Activated CD8-positive, alpha-beta T cell treated with anti-CD3 and anti-CD28 coated beads, Interleukin-2, amount 10 ng/mL, durations not matched to agents 7 days and 5 days (primary cell): ENCODE measurements around the gene RAPGEF6. TPM values are rescaled to one million over a fixed set of nuclear protein-coding genes. Genes with fewer than 3 reads are reported as not detected.

ENCODE experiments used
- ATAC-seq: fragments of 150-1000 bp; cut with Tn5 transposase; one replicate; pipeline ENCODE4 v1.10.0; 2021; ENCODE audit warnings: moderate library complexity
- CTCF ChIA-PET: fragments of 350-600 bp; sonication (Branson Sonifier 250); formaldehyde crosslinking; loops from one replicate; lab custom pipeline; 2021; ENCODE audit warnings: antibody characterized with exemption; lab: Charles Lee
- POLR2A ChIA-PET: fragments of 350-600 bp; sonication (Branson Sonifier 250); formaldehyde crosslinking; loops from one replicate; lab custom pipeline; 2021; ENCODE audit warnings: antibody characterized with exemption; lab: Charles Lee
- DNase-seq: peaks from one replicate; pipeline ENCODE4 v3.0.0-alpha.2; 2020
- H3K27ac Mint-ChIP-seq: one replicate; pipeline ENCODE4 v1.8.0; 2021; ENCODE audit warnings: mild to moderate bottlenecking, mixed read lengths
- H3K27me3 Mint-ChIP-seq: one replicate; pipeline ENCODE4 v1.8.0; 2021; ENCODE audit warnings: low read depth, mixed read lengths
- H3K36me3 Mint-ChIP-seq: one replicate; pipeline ENCODE4 v1.8.0; 2021; ENCODE audit warnings: low read depth, mixed read lengths
- H3K4me1 Mint-ChIP-seq: one replicate; pipeline ENCODE4 v1.8.0; 2021; ENCODE audit warnings: low read depth, mixed read lengths
- H3K4me3 Mint-ChIP-seq: one replicate; pipeline ENCODE4 v1.8.0; 2021; ENCODE audit warnings: mild to moderate bottlenecking, mixed read lengths
- H3K9me3 Mint-ChIP-seq: one replicate; pipeline ENCODE4 v1.8.0; 2022; ENCODE audit warnings: mixed read lengths; ENCODE audit not compliant: insufficient read depth
- total RNA-seq, 2 experiments: library from RNA; stranded (reverse); gene quantifications; one replicate each; pipeline ENCODE4 v1.2.3, GENCODE V29; 2021

Gene RAPGEF6
- total RNA-seq, 2 experiments from 2014 or later = 36.4 to 40.9 TPM

DNA sequence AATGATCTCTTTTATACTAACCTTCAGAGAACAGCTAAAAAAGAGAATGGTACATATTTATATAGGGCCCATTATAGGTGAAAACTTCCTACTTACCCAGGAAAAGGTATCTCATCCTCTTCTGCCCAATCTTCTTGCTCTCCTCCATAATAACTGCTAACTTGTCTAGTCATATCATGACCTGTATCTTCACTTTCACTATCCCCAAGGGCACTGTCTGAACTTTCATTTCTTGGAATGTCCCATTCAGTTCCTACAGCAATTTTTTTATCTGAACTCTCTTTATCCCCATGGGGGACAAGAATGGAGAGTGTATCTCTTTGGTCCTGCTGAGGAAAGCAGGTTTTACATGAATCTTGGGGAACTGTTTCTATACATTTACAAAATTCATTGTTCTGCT, 36.4 kb upstream of the RAPGEF6 start:
- no peak overlapping the region for H3K4me3 Mint-ChIP-seq
- H3K27ac Mint-ChIP-seq = peak overlapping the region; percentile 17
- ATAC-seq = peak; percentile 60
- no peaks in the 10 kb centered on the region for H3K27me3 Mint-ChIP-seq
- H3K36me3 Mint-ChIP-seq = peaks cover 65% of the 10 kb centered on the region
- POLR2A ChIA-PET = interaction anchor here (0.6 kb wide), 1 partner anchor 36 kb away, joined by 3 read pairs; no protein-coding TSS in a partner anchor
- H3K9me3 Mint-ChIP-seq = no peaks in the 10 kb centered on the region
- peaks cover 32% of the 10 kb centered on the region for H3K4me1 Mint-ChIP-seq
- CTCF ChIA-PET = interaction anchor here (1.4 kb wide), 1 partner anchor 82 kb away, joined by 4 read pairs; no protein-coding TSS in a partner anchor
- no peak for DNase-seq

GRCh38 chr5:131664929-131665328, 29.9 kb upstream of the RAPGEF6 start:
- CTCF ChIA-PET = no interaction called here
- POLR2A ChIA-PET = no interaction called here
- Mint-ChIP-seq H3K27me3 (no peaks in the 10 kb centered on the region), H3K36me3 (peaks cover 57% of the 10 kb centered on the region), H3K4me3 (no peak overlapping the region), H3K9me3 (peaks cover 15% of the 10 kb centered on the region), H3K4me1 (no peaks in the 10 kb centered on the region), H3K27ac (no peak overlapping the region)
- no peak for ATAC-seq
- DNase-seq = no peak

- Mint-ChIP-seq H3K9me3 (peaks cover 15% of the 10 kb centered on the region), H3K27me3 (no peaks in the 10 kb centered on the region), H3K4me1 (peaks cover 4% of the 10 kb centered on the region), H3K27ac (no peak overlapping the region), H3K36me3 (peaks cover 56% of the 10 kb centered on the region), H3K4me3 (no peak overlapping the region)
- ChIA-PET CTCF (no interaction called here), POLR2A (no interaction called here)
- DNase-seq = no peak
- no peak for ATAC-seq
Observed at GRCh38 chr5:131661933-131662332, 26.9 kb upstream of the RAPGEF6 start.

DNA sequence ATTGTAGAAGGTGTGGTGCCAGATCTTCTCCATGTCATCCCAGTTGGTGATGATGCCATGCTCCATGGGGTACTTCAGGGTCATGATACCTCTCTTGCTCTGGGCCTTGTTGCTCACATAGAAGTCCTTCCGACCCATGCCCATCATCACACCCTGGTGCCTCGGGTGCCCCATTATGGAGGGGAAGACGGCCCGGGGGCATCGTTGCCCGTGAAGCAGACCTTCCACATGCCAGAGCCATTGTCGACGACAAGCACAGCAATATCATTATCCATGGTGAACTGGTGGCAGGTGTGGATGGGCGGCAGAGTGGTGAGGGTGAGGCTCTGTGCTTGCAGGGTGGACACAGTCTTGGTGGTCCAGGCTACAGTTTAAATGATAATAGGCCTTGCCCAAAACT, 24.8 kb upstream of the RAPGEF6 start:
- no peak for DNase-seq
- peaks cover 63% of the 10 kb centered on the region for H3K36me3 Mint-ChIP-seq
- POLR2A ChIA-PET = no interaction called here
- H3K27me3 Mint-ChIP-seq = no peaks in the 10 kb centered on the region
- peaks cover 15% of the 10 kb centered on the region for H3K9me3 Mint-ChIP-seq
- no peak for ATAC-seq
- CTCF ChIA-PET = no interaction called here
- H3K4me1 Mint-ChIP-seq = peaks cover 4% of the 10 kb centered on the region
- H3K4me3 Mint-ChIP-seq = no peak overlapping the region
- H3K27ac Mint-ChIP-seq = no peak overlapping the region

GRCh38 chr5:131659290-131659689, 24.3 kb upstream of the RAPGEF6 start:
- CTCF ChIA-PET = no interaction called here
- Mint-ChIP-seq H3K9me3 (peaks cover 15% of the 10 kb centered on the region), H3K27ac (no peak overlapping the region), H3K36me3 (peaks cover 68% of the 10 kb centered on the region), H3K27me3 (no peaks in the 10 kb centered on the region), H3K4me3 (no peak overlapping the region), H3K4me1 (peaks cover 4% of the 10 kb centered on the region)
- DNase-seq (no peak), ATAC-seq (no peak)
- POLR2A ChIA-PET = no interaction called here

DNA sequence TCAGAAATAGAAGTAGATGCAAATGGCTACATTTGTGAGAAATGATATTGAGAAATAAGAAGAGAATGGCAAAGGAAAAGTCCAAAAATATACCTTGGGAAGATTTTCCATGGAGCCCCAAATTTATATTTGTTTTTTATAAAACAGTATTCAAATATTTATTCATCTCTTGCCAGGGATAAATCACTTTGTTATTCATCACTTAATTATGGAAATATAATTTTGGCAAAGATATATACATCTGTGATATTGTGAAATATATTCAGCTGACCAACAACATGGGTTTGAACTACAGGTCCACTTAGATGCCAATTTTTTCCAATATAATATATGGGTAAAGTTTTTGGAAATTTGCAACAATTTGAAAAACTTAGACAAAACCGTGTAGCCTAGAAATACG, 19.7 kb upstream of the RAPGEF6 start:
- ATAC-seq (no peak), DNase-seq (no peak)
- peaks cover 4% of the 10 kb centered on the region for H3K4me1 Mint-ChIP-seq
- CTCF ChIA-PET = no interaction called here
- no peaks in the 10 kb centered on the region for H3K27me3 Mint-ChIP-seq
- H3K4me3 Mint-ChIP-seq = no peak overlapping the region
- POLR2A ChIA-PET = no interaction called here
- no peaks in the 10 kb centered on the region for H3K9me3 Mint-ChIP-seq
- peaks cover 64% of the 10 kb centered on the region for H3K36me3 Mint-ChIP-seq
- H3K27ac Mint-ChIP-seq = no peak overlapping the region

GRCh38 chr5:131654309-131654708, 19.3 kb upstream of the RAPGEF6 start:
- Mint-ChIP-seq H3K27ac (no peak overlapping the region), H3K27me3 (no peaks in the 10 kb centered on the region), H3K36me3 (peaks cover 62% of the 10 kb centered on the region), H3K9me3 (no peaks in the 10 kb centered on the region), H3K4me3 (no peak overlapping the region), H3K4me1 (peaks cover 4% of the 10 kb centered on the region)
- CTCF ChIA-PET = no interaction called here
- DNase-seq = no peak
- POLR2A ChIA-PET = no interaction called here
- ATAC-seq = no peak

- Mint-ChIP-seq H3K27ac (no peak overlapping the region), H3K27me3 (no peaks in the 10 kb centered on the region), H3K36me3 (peaks cover 55% of the 10 kb centered on the region), H3K4me3 (no peak overlapping the region), H3K9me3 (no peaks in the 10 kb centered on the region), H3K4me1 (peaks cover 1% of the 10 kb centered on the region)
- POLR2A ChIA-PET = no interaction called here
- CTCF ChIA-PET = interaction anchor here (1.2 kb wide), 1 partner anchor 414 kb away, joined by 3 read pairs; no protein-coding TSS in a partner anchor
- DNase-seq (no peak), ATAC-seq (no peak)
Observed at GRCh38 chr5:131649161-131649560, 14.1 kb upstream of the RAPGEF6 start.

DNA sequence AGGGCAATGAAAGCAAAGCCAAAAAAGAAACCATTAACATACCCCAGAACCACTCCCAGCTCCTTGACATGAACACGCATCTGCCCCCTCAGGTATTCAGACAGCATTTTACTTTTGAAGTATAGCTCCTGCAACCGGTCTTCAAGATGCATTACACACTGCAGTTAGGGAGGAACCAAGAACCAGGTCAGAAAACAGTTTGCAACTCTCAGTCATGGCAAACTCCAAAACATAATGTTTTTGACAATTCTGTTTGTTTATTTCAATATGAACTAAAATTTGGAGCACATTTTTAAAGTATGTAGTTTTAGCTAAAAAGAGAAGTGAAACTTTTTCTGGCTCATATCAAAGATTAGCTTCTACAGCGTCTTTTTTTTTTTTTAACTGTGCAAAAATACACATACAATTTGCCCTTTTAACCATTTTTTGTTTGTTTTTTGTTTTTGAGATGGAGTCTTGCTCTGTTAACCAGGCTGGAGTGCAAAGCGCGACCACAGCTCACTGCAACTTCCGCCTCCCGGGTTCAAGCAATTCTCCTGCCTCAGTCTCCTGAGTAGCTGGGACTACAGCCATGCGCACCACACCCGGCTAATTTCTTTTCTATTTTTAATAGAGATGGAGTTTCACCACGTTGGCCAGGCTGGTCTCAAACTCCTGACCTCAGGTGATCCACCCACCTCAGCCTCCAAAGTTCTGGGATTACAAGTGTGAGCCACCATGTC, 12.2 kb upstream of the RAPGEF6 start:
- no peak for DNase-seq
- H3K9me3 Mint-ChIP-seq = no peaks in the 10 kb centered on the region
- no peaks in the 10 kb centered on the region for H3K27me3 Mint-ChIP-seq
- no peak overlapping the region for H3K4me3 Mint-ChIP-seq
- H3K27ac Mint-ChIP-seq = peak overlapping the region; percentile 9
- no peak for ATAC-seq
- ChIA-PET POLR2A (interaction anchor here (0.8 kb wide), 1 partner anchor 11 kb away, joined by 3 read pairs; no protein-coding TSS in a partner anchor), CTCF (interaction anchor here (0.8 kb wide), 1 partner anchor 49 kb away, joined by 3 read pairs; no protein-coding TSS in a partner anchor)
- peaks cover 1% of the 10 kb centered on the region for H3K4me1 Mint-ChIP-seq
- H3K36me3 Mint-ChIP-seq = peaks cover 55% of the 10 kb centered on the region

- ATAC-seq (no peak), DNase-seq (no peak)
- Mint-ChIP-seq H3K4me3 (no peak overlapping the region), H3K27ac (no peak overlapping the region), H3K36me3 (peaks cover 37% of the 10 kb centered on the region), H3K27me3 (no peaks in the 10 kb centered on the region), H3K9me3 (no peaks in the 10 kb centered on the region), H3K4me1 (peaks cover 11% of the 10 kb centered on the region)
- CTCF ChIA-PET = no interaction called here
- POLR2A ChIA-PET = no interaction called here
Observed at GRCh38 chr5:131644822-131645221, 9.8 kb upstream of the RAPGEF6 start.

DNA sequence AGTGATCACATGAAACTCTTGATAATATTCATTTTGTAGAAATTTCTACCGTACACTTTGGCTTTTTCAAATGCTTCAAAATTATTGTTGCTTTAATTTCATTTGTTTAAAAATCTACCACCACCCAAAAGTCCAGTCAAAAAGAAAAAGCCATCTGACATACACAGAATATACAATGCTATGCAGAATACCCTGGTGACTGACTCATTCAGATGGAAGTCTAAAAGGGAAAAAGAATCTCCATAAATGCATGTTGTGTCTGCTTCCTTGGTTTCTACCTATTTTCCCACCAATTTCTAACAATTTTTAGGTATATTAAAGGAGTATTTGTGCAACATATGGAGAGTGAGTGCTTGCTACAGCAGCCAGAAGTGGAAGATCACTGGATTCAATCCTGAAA, 9.3 kb upstream of the RAPGEF6 start:
- Mint-ChIP-seq H3K27ac (no peak overlapping the region), H3K4me3 (no peak overlapping the region), H3K9me3 (no peaks in the 10 kb centered on the region), H3K27me3 (no peaks in the 10 kb centered on the region), H3K4me1 (peaks cover 15% of the 10 kb centered on the region), H3K36me3 (peaks cover 34% of the 10 kb centered on the region)
- no peak for DNase-seq
- ChIA-PET CTCF (no interaction called here), POLR2A (no interaction called here)
- no peak for ATAC-seq

GRCh38 chr5:131641494-131641893, 6.5 kb upstream of the RAPGEF6 start:
- H3K36me3 Mint-ChIP-seq = peaks cover 24% of the 10 kb centered on the region
- ChIA-PET POLR2A (no interaction called here), CTCF (interaction anchor here (1.1 to 1.8 kb wide), 3 partner anchors 12 to 422 kb away, joined by 4 read pairs; no protein-coding TSS in a partner anchor)
- DNase-seq = no peak
- peaks cover 23% of the 10 kb centered on the region for H3K4me1 Mint-ChIP-seq
- no peak for ATAC-seq
- H3K27ac Mint-ChIP-seq = no peak overlapping the region
- no peak overlapping the region for H3K4me3 Mint-ChIP-seq
- H3K27me3 Mint-ChIP-seq = no peaks in the 10 kb centered on the region
- H3K9me3 Mint-ChIP-seq = no peaks in the 10 kb centered on the region
